Effector memory CD4-positive, alpha-beta T cell (primary cell): ENCODE measurements around the gene MICU1.
A peak's percentile ranks its signal among the peaks of the same experiment; 100 is the strongest.
"Not testable (repeated sequence)": the region's sequence is repeated elsewhere in the genome, so short reads cannot be mapped to it uniquely, and the experiment has no call there.

Experiments used
- DNase-seq, 3 donors: peaks; one replicate each; pipeline ENCODE4 v3.0.0-alpha.2; 2020
- H3K27ac ChIP-seq: 2 replicates; pipeline ENCODE4 v1.7.0; 2013; ENCODE audit warnings: mild to moderate bottlenecking, low read length, moderate library complexity; ENCODE audit not compliant: insufficient read depth, poor library complexity, severe bottlenecking
- H3K27me3 ChIP-seq: replicated peaks from 2 replicates; pipeline ENCODE4 v1.7.0; 2013; ENCODE audit warnings: mild to moderate bottlenecking, low read length; ENCODE audit not compliant: insufficient read depth, control insufficient read depth, poor library complexity, severe bottlenecking
- H3K36me3 ChIP-seq: 2 replicates; pipeline ENCODE4 v1.7.0; 2013; ENCODE audit warnings: mild to moderate bottlenecking, low read length, moderate library complexity; ENCODE audit not compliant: control insufficient read depth, insufficient read depth
- H3K4me1 ChIP-seq: 2 replicates; pipeline ENCODE4 v1.7.0; 2013; ENCODE audit warnings: low read length, mild to moderate bottlenecking; ENCODE audit not compliant: control insufficient read depth, insufficient read depth, poor library complexity, severe bottlenecking
- H3K4me3 ChIP-seq: 2 replicates; pipeline ENCODE4 v1.7.0; 2013; ENCODE audit warnings: low read length, low read depth, mild to moderate bottlenecking; ENCODE audit not compliant: insufficient read depth, poor library complexity, severe bottlenecking
- H3K9me3 ChIP-seq: 2 replicates; pipeline ENCODE4 v1.7.0; 2013; ENCODE audit warnings: mild to moderate bottlenecking, low read length, moderate library complexity; ENCODE audit not compliant: control insufficient read depth

MICU1 gene

GRCh38 chr10:72325243-72326175 lies 300.4 kb downstream of the MICU1 start:
- not testable (repeated sequence) for H3K36me3 ChIP-seq, H3K4me3 ChIP-seq, H3K27me3 ChIP-seq, H3K27ac ChIP-seq, DNase-seq, H3K9me3 ChIP-seq
- peaks cover 68% of the 10 kb centered on the region for H3K4me1 ChIP-seq

- Histone ChIP-seq H3K27me3 (no peaks in the 10 kb centered on the region), H3K36me3 (no peaks in the 10 kb centered on the region), H3K4me1 (peaks cover 67% of the 10 kb centered on the region), H3K27ac (no peak overlapping the region), H3K4me3 (no peak overlapping the region), H3K9me3 (no peaks in the 10 kb centered on the region)
- DNase-seq, result no peak
Measured at GRCh38 chr10:72323771-72324191, 302.1 kb downstream of the MICU1 start.

- Histone ChIP-seq H3K4me3 (no peak overlapping the region), H3K4me1 (peaks cover 67% of the 10 kb centered on the region), H3K27me3 (no peaks in the 10 kb centered on the region), H3K27ac (peak overlapping the region; percentile 88), H3K36me3 (no peaks in the 10 kb centered on the region), H3K9me3 (no peaks in the 10 kb centered on the region)
- DNase-seq, result no peak
Measured at GRCh38 chr10:72323108-72323749, 302.6 kb downstream of the MICU1 start.

- Histone ChIP-seq H3K9me3 (no peaks in the 10 kb centered on the region), H3K4me3 (no peak overlapping the region), H3K4me1 (peaks cover 61% of the 10 kb centered on the region), H3K36me3 (no peaks in the 10 kb centered on the region), H3K27ac (peak overlapping the region; percentile 88), H3K27me3 (no peaks in the 10 kb centered on the region)
- DNase-seq, result peak; percentile 48 to 62 (median 50)
Measured at GRCh38 chr10:72322280-72323058, 303.4 kb downstream of the MICU1 start.

GRCh38 chr10:72322030-72322279 lies 303.9 kb downstream of the MICU1 start:
- Histone ChIP-seq H3K27me3 (no peaks in the 10 kb centered on the region), H3K9me3 (no peaks in the 10 kb centered on the region), H3K27ac (peak overlapping the region; percentile 88), H3K4me1 (peaks cover 64% of the 10 kb centered on the region), H3K4me3 (no peak overlapping the region), H3K36me3 (no peaks in the 10 kb centered on the region)
- no peak for DNase-seq

- peaks cover 69% of the 10 kb centered on the region for H3K4me1 ChIP-seq
- no peaks in the 10 kb centered on the region for H3K27me3 ChIP-seq
- peak overlapping the region; percentile 88 for H3K27ac ChIP-seq
- DNase-seq, result no peak
- H3K9me3 ChIP-seq, result no peaks in the 10 kb centered on the region
- no peak overlapping the region for H3K4me3 ChIP-seq
- H3K36me3 ChIP-seq, result no peaks in the 10 kb centered on the region
Measured at GRCh38 chr10:72321248-72322029, 304.4 kb downstream of the MICU1 start.

GRCh38 chr10:72320676-72321247 lies 305.1 kb downstream of the MICU1 start:
- peak; percentile 40 to 67 (median 65) for DNase-seq
- Histone ChIP-seq H3K4me1 (peaks cover 76% of the 10 kb centered on the region), H3K27me3 (no peaks in the 10 kb centered on the region), H3K4me3 (no peak overlapping the region), H3K27ac (peak overlapping the region; percentile 88), H3K9me3 (no peaks in the 10 kb centered on the region), H3K36me3 (no peaks in the 10 kb centered on the region)

- DNase-seq, result peak; percentile 75 to 76 (median 75)
- peak overlapping the region; percentile 37 for H3K4me3 ChIP-seq
- peak overlapping the region; percentile 88 for H3K27ac ChIP-seq
- no peaks in the 10 kb centered on the region for H3K27me3 ChIP-seq
- no peaks in the 10 kb centered on the region for H3K9me3 ChIP-seq
- peaks cover 85% of the 10 kb centered on the region for H3K4me1 ChIP-seq
- no peaks in the 10 kb centered on the region for H3K36me3 ChIP-seq
Measured at GRCh38 chr10:72319416-72320254, 306.2 kb downstream of the MICU1 start.
